ENCODE data around the gene FKBP6.

DNA sequence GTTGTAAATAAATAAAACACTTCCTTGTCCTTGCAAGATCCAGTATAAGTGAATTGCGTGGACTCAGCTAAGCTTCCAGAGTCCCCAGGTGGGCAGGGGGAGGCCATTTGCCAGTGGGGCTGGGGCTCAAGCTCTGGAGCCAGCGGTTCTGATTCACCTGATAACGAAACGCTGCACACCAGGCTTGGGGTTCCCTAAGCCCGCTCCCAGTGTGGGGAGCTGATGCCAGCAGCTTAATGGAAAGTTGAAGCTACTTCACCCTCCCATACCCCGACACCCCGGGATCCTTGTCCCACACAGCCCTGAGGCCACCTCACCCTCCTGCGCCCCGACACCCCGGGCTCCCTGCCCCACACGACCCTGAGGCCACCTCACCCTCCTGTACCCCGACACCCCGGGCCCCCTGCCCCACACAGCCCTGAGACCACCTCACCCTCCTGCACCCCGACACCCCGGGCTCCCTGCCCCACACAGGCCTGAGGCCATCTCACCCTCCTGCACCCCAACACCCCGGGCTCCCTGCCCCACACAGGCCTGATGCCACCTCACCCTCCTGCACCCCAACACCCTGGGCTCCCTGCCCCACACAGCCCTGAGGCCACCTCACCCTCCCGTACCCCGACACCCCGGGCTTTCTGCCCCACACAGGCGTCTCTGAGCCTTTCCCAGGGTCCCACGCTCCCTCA lies 30.8 kb downstream of the FKBP6 start:
- TF ChIP-seq, protein P1, sequence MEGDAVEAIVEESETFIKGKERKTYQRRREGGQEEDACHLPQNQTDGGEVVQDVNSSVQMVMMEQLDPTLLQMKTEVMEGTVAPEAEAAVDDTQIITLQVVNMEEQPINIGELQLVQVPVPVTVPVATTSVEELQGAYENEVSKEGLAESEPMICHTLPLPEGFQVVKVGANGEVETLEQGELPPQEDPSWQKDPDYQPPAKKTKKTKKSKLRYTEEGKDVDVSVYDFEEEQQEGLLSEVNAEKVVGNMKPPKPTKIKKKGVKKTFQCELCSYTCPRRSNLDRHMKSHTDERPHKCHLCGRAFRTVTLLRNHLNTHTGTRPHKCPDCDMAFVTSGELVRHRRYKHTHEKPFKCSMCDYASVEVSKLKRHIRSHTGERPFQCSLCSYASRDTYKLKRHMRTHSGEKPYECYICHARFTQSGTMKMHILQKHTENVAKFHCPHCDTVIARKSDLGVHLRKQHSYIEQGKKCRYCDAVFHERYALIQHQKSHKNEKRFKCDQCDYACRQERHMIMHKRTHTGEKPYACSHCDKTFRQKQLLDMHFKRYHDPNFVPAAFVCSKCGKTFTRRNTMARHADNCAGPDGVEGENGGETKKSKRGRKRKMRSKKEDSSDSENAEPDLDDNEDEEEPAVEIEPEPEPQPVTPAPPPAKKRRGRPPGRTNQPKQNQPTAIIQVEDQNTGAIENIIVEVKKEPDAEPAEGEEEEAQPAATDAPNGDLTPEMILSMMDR (IDR thresholded peaks at IDR 0.05) = no peak
- no peak for TF ChIP-seq POLR2A (IDR thresholded peaks at IDR 0.05)
